Suprapubic skin (tissue), 4 donors: ENCODE data around the gene EXOC3.

Experiments
- EP300 ChIP-seq: sonication (generic); formaldehyde crosslinking; IDR thresholded peaks from one replicate; pipeline ENCODE4 v1.6.1; 2017; ENCODE audit warnings: antibody characterized with exemption
- POLR2AphosphoS5 ChIP-seq, 3 donors: sonication (generic); formaldehyde crosslinking; IDR thresholded peaks; one replicate each; pipeline ENCODE4 v1.6.1; 2017; ENCODE audit warnings: antibody characterized with exemption in 3 of 3
- TF ChIP-seq, protein P1 (sequence below), 2 donors: fragments of 200-600 bp in 1 of 2; fragments of 450-650 bp in 1 of 2; sonication (generic) in 1 of 2; IDR thresholded peaks; one replicate each; pipeline ENCODE4 v1.5.1; 2016 to 2019; ENCODE audit warnings: antibody characterized with exemption in 2 of 2, mild to moderate bottlenecking in 1 of 2, moderate library complexity in 1 of 2

DNA sequence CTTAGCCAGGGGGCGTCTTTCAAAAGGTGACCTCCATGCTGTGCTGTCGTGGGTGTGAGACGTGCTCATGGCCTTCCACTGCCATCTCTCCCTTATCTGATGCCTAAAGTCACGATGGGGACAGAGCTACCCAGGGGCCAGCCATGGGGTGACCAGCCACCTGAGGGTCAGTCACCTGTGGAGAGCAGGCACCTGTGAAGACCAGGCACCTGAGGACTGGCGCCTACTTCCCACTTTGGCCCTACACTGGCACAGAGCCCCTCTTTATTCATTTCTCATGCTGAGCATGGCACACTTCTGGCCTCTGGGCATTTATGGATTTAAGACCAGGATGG lies 6.4 kb upstream of the EXOC3 start:
- TF ChIP-seq, protein P1, sequence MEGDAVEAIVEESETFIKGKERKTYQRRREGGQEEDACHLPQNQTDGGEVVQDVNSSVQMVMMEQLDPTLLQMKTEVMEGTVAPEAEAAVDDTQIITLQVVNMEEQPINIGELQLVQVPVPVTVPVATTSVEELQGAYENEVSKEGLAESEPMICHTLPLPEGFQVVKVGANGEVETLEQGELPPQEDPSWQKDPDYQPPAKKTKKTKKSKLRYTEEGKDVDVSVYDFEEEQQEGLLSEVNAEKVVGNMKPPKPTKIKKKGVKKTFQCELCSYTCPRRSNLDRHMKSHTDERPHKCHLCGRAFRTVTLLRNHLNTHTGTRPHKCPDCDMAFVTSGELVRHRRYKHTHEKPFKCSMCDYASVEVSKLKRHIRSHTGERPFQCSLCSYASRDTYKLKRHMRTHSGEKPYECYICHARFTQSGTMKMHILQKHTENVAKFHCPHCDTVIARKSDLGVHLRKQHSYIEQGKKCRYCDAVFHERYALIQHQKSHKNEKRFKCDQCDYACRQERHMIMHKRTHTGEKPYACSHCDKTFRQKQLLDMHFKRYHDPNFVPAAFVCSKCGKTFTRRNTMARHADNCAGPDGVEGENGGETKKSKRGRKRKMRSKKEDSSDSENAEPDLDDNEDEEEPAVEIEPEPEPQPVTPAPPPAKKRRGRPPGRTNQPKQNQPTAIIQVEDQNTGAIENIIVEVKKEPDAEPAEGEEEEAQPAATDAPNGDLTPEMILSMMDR (IDR thresholded peaks at IDR 0.05) = no peak
- TF ChIP-seq POLR2AphosphoS5 (IDR thresholded peaks at IDR 0.05) (no peak), EP300 (no peak)
